CD4-positive, CD25-positive, alpha-beta regulatory T cell (primary cell): ENCODE data around the gene SETD5. TPM values are rescaled to one million over a fixed set of nuclear protein-coding genes. Genes with fewer than 3 reads are reported as not detected.
A peak's percentile ranks its signal among the peaks of the same experiment; 100 is the strongest.

Experiments
- ATAC-seq, 2 donors: fragments of 150-1000 bp; cut with Tn5 transposase; one replicate each; pipeline ENCODE4 v1.10.0; 2021; ENCODE audit warnings: low read depth in 2 of 2, moderate number of reproducible peaks in 2 of 2, moderate library complexity in 1 of 2
- DNase-seq, 3 donors: peaks; one replicate each; pipeline versions ENCODE4 v3.0.0 to v3.0.0-alpha.2; 2012 to 2022; ENCODE audit warnings: mixed read lengths in 1 of 3
- H3K27ac ChIP-seq: one replicate; pipeline ENCODE4 v1.7.0; 2013; ENCODE audit warnings: mild to moderate bottlenecking, low read length; ENCODE audit not compliant: insufficient read depth, poor library complexity, severe bottlenecking
- H3K27me3 ChIP-seq: one replicate; pipeline ENCODE4 v1.7.0; 2013; ENCODE audit warnings: low read length; ENCODE audit not compliant: control insufficient read depth, insufficient read depth
- H3K36me3 ChIP-seq: one replicate; pipeline ENCODE4 v1.7.0; 2013; ENCODE audit warnings: mild to moderate bottlenecking, low read length, moderate library complexity; ENCODE audit not compliant: control insufficient read depth, insufficient read depth
- H3K4me1 ChIP-seq: 2 replicates; pipeline ENCODE4 v1.7.0; 2013; ENCODE audit warnings: mild to moderate bottlenecking, low read length; ENCODE audit not compliant: insufficient read depth, control insufficient read depth, poor library complexity, severe bottlenecking
- H3K4me3 ChIP-seq: one replicate; pipeline ENCODE4 v1.7.0; 2013; ENCODE audit warnings: low read depth, mild to moderate bottlenecking, low read length, moderate library complexity
- H3K9me3 ChIP-seq, 2 experiments: 1 replicate in 1 of 2; 2 replicates in 1 of 2; pipeline ENCODE4 v1.7.0; 2013; ENCODE audit warnings: low read length in 2 of 2, mild to moderate bottlenecking in 1 of 2, moderate library complexity in 1 of 2; ENCODE audit not compliant: control insufficient read depth in 2 of 2
- H3K27ac Mint-ChIP-seq, 3 donors: one replicate each; pipeline ENCODE4 v1.8.0; 2020 to 2022; ENCODE audit warnings: mild to moderate bottlenecking in 3 of 3, mixed read lengths in 3 of 3, moderate library complexity in 2 of 3
- H3K27me3 Mint-ChIP-seq: one replicate; pipeline ENCODE4 v1.8.0; 2022; ENCODE audit warnings: mild to moderate bottlenecking, mixed read lengths
- H3K36me3 Mint-ChIP-seq: one replicate; pipeline ENCODE4 v1.8.0; 2020; ENCODE audit warnings: mixed read lengths
- H3K4me1 Mint-ChIP-seq, 4 donors: one replicate each; pipeline ENCODE4 v1.8.0; 2020 to 2022; ENCODE audit warnings: mixed read lengths in 4 of 4, mild to moderate bottlenecking in 1 of 4
- H3K4me3 Mint-ChIP-seq, 4 donors: one replicate each; pipeline ENCODE4 v1.8.0; 2020 to 2022; ENCODE audit warnings: mild to moderate bottlenecking in 4 of 4, mixed read lengths in 4 of 4, moderate library complexity in 3 of 4
- H3K9me3 Mint-ChIP-seq, 7 donors: one replicate each; pipeline ENCODE4 v1.8.0; 2020 to 2022; ENCODE audit warnings: mixed read lengths in 7 of 7, mild to moderate bottlenecking in 3 of 7, moderate library complexity in 2 of 7
- polyA plus RNA-seq, 4 donors: library from polyadenylated mRNA; unstranded; fragments of 300-500 nt; fragmentation: Illumina TruSeq; gene quantifications; one replicate each; pipeline ENCODE4 v1.2.3, GENCODE V29; 2021
- total RNA-seq: library from RNA; stranded (reverse); gene quantifications from one replicate; pipeline ENCODE4 v1.2.3, GENCODE V29; 2022

The SETD5 gene
- total and polyA plus RNA-seq, 5 donors from 2014 or later = 17.7 to 120 (median 26.2) TPM

DNA sequence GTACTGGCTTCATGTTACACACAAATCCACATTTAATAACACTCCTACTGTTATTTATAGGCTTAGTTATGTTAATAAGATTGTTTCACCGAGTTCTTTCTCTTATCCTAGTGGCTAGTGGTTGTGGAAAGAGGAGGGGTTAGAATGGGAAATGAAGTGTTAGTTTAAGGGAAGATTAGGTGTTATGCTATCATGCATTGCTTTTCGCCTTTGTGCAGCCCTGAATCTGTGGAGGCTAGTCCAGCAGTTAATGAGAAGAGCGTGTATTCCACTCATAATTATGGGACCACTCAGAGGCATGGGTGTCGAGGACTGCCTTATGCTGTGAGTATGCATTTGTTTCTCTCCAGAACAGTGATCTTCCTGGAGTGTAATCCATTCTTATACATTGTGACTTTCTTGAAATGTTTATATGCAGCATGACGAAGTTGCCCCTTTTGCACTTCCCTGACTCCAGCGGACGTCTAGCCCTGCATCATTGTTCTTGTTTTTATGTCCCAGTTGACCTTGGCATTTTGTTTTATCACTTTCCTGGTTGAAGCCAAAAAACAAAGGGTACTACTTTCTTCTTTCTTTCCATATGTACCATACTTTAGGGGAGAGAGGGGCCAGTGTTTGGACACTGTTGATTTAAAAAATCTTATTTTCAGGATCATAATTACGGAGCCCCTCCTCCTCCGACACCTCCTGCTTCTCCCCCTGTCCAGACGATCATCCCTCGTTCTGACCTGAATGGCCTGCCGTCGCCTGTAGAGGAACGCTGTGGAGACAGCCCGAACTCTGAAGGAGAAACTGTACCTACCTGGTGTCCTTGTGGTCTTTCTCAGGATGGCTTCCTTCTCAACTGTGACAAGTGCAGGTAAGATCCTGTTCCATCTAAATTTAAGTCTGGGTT lies 36.5 kb downstream of the SETD5 start:
- Histone ChIP-seq H3K4me3 (no peak overlapping the region), H3K36me3 (peaks cover 97% of the 10 kb centered on the region), H3K27ac (no peak overlapping the region), H3K4me1 (no peaks in the 10 kb centered on the region), H3K9me3 (no peaks in the 10 kb centered on the region), H3K27me3 (no peaks in the 10 kb centered on the region)
- H3K27me3 Mint-ChIP-seq = no peaks in the 10 kb centered on the region
- peaks cover 53% of the 10 kb centered on the region for H3K36me3 Mint-ChIP-seq
- peaks cover 5 to 14% (median 10%) of the 10 kb centered on the region in 4 donors for H3K4me1 Mint-ChIP-seq
- no peaks in the 10 kb centered on the region for H3K9me3 Mint-ChIP-seq
- DNase-seq = no peak
- ATAC-seq = no peak
- peak overlapping the region in 2 of 3 donors; percentile 62 to 75 for H3K27ac Mint-ChIP-seq
- H3K4me3 Mint-ChIP-seq = no peak overlapping the region

DNA sequence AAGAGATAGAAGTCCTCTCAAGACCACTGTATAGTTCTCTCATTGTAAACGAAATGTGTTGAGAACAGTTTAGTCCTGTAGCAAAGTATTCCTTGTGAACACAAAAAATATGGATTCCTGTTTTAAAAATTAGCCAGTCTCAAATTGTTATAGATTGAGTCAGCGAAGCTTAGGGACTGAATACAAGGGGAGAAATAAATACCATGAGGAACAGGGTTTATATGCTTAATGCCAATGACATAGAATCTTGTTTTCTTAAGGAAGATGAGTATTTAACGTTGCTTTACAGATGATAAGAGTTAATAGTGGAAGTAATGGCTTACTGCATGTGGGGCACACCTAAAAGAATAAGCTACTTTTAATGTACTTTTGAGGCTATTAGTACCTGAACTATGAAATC lies 37.9 kb downstream of the SETD5 start:
- Histone ChIP-seq H3K27ac (no peak overlapping the region), H3K27me3 (no peaks in the 10 kb centered on the region), H3K4me3 (no peak overlapping the region), H3K9me3 (no peaks in the 10 kb centered on the region), H3K4me1 (no peaks in the 10 kb centered on the region), H3K36me3 (peaks cover 96% of the 10 kb centered on the region)
- peaks cover 3 to 12% (median 8%) of the 10 kb centered on the region in 4 donors for H3K4me1 Mint-ChIP-seq
- ATAC-seq (no peak), DNase-seq (no peak)
- H3K27ac Mint-ChIP-seq = peak overlapping the region; percentile 56 to 80 (median 61)
- peaks cover 45% of the 10 kb centered on the region for H3K36me3 Mint-ChIP-seq
- no peaks in the 10 kb centered on the region for H3K27me3 Mint-ChIP-seq
- H3K4me3 Mint-ChIP-seq = no peak overlapping the region
- no peaks in the 10 kb centered on the region for H3K9me3 Mint-ChIP-seq

DNA sequence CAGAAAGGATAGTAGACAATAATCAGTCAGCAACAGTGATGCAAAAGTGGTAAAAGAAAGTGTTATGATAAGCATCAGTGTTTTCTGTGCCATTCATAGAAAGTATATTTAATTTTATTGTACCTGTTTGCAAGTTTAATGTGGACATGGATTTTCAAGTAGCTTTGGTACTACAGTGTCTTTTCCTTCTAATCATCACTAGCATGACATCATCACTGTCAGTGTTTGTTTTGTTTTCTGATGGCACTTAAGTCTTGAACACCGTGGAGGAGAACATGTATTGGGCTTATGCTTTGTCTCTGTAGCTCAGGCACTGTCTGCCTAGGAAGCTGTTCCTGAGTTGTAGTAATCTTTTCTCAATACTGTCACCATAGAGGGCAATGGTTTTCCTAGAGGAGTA lies 41.9 kb downstream of the SETD5 start:
- Mint-ChIP-seq H3K36me3 (peaks cover 47% of the 10 kb centered on the region), H3K27me3 (no peaks in the 10 kb centered on the region), H3K4me1 (peaks cover 2 to 12% (median 6%) of the 10 kb centered on the region in 4 donors), H3K27ac (peak overlapping the region in 1 of 3 donors; percentile 11), H3K9me3 (no peaks in the 10 kb centered on the region), H3K4me3 (no peak overlapping the region)
- Histone ChIP-seq H3K27ac (no peak overlapping the region), H3K27me3 (no peaks in the 10 kb centered on the region), H3K36me3 (peaks cover 96% of the 10 kb centered on the region), H3K9me3 (no peaks in the 10 kb centered on the region), H3K4me3 (no peak overlapping the region), H3K4me1 (no peaks in the 10 kb centered on the region)
- no peak for ATAC-seq
- DNase-seq = no peak

DNA sequence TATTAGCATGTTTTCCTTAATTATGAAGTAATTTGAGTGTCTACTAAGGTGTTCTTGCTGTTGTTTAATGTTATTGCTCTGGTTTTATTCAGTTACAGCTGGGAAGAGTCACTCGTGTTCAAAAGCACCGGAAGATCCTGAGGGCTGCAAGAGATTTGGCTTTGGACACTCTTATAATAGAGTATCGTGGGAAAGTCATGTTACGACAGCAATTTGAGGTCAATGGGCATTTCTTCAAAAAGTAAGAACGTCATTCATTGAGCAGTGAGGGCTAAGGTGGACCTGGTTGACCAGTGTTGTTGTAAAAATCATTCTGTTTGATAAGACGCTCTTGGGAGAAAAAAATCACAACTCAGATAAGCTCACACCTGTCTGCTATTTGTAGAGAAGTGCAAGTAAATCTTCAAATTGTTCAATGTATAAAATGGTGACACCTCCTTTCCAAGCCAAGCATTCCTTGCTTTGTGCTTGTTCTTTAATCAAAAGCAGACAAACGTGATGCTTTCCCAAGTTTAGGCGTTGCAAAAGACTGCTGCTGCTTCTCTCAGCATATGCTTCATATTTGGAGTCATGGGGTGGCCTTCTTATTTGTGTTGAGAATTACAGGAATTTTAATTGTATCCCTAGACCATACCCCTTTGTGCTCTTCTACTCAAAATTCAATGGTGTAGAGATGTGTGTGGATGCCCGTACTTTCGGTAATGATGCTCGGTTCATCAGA lies 44.2 kb downstream of the SETD5 start:
- Histone ChIP-seq H3K4me1 (no peaks in the 10 kb centered on the region), H3K36me3 (peaks cover 92% of the 10 kb centered on the region), H3K27me3 (no peaks in the 10 kb centered on the region), H3K4me3 (no peak overlapping the region), H3K9me3 (no peaks in the 10 kb centered on the region), H3K27ac (no peak overlapping the region)
- peaks cover 40% of the 10 kb centered on the region for H3K36me3 Mint-ChIP-seq
- H3K9me3 Mint-ChIP-seq = no peaks in the 10 kb centered on the region
- peaks cover 0 to 5% (median 4%) of the 10 kb centered on the region in 4 donors for H3K4me1 Mint-ChIP-seq
- DNase-seq (no peak), ATAC-seq (no peak)
- no peak overlapping the region for H3K4me3 Mint-ChIP-seq
- peak overlapping the region in 1 of 3 donors; percentile 64 for H3K27ac Mint-ChIP-seq
- no peaks in the 10 kb centered on the region for H3K27me3 Mint-ChIP-seq

DNA sequence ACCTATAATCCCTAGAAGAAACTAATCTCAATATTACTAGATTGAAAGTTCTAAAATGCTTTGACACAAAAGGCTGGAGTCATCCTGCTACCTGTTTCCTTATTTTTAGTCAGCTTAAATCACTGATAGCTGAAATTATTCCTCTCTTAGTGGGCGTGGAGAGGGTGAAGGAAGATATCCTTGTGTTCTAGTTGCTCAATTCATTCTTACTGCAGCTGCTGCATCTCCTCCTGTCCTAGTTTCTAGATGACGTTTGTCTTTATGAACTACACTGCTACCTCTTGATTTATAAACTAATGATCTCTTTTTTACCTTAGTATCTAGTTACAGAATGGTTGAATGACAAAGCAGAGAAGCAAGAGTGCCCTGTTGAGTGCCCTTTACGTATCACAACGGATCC lies 50.7 kb downstream of the SETD5 start:
- H3K4me3 ChIP-seq = no peak overlapping the region
- DNase-seq = no peak
- Mint-ChIP-seq H3K4me3 (no peak overlapping the region), H3K27ac (peak overlapping the region in 1 of 3 donors; percentile 62), H3K9me3 (no peaks in the 10 kb centered on the region), H3K36me3 (peaks cover 49% of the 10 kb centered on the region), H3K4me1 (peaks cover 15 to 30% (median 20%) of the 10 kb centered on the region in 4 donors), H3K27me3 (no peaks in the 10 kb centered on the region)
- no peak for ATAC-seq
- H3K36me3 ChIP-seq = peaks cover 79% of the 10 kb centered on the region
- no peak overlapping the region for H3K27ac ChIP-seq
- H3K27me3 ChIP-seq = no peaks in the 10 kb centered on the region
- H3K4me1 ChIP-seq = peaks cover 11% of the 10 kb centered on the region
- H3K9me3 ChIP-seq = no peaks in the 10 kb centered on the region

DNA sequence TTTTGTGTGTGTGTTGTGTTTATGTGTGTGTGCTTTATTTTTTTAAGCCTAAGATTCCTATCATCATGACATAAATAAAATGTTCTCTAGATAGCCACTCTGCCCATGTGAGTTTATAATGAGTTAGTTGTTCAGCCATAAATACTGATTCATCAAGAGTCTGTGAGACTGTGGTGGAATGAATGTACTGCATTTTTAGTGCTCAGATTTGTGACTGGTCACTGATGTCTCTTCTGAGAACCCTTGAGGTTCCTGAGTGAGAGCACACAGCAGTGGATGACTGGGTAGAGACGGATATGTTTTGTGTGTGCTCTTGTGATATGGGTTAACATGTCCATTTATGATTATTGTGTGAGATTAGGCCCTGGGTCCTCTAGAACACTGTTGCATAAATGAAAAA lies 51.2 kb downstream of the SETD5 start:
- no peak overlapping the region for H3K27ac ChIP-seq
- Mint-ChIP-seq H3K27ac (peak overlapping the region in 2 of 3 donors; percentile 57 to 62), H3K36me3 (peaks cover 50% of the 10 kb centered on the region), H3K27me3 (no peaks in the 10 kb centered on the region), H3K9me3 (no peaks in the 10 kb centered on the region), H3K4me1 (peaks cover 19 to 31% (median 23%) of the 10 kb centered on the region in 4 donors), H3K4me3 (no peak overlapping the region)
- no peak overlapping the region for H3K4me3 ChIP-seq
- no peaks in the 10 kb centered on the region for H3K9me3 ChIP-seq
- ATAC-seq = no peak
- no peaks in the 10 kb centered on the region for H3K27me3 ChIP-seq
- peaks cover 11% of the 10 kb centered on the region for H3K4me1 ChIP-seq
- peaks cover 79% of the 10 kb centered on the region for H3K36me3 ChIP-seq
- DNase-seq = no peak

DNA sequence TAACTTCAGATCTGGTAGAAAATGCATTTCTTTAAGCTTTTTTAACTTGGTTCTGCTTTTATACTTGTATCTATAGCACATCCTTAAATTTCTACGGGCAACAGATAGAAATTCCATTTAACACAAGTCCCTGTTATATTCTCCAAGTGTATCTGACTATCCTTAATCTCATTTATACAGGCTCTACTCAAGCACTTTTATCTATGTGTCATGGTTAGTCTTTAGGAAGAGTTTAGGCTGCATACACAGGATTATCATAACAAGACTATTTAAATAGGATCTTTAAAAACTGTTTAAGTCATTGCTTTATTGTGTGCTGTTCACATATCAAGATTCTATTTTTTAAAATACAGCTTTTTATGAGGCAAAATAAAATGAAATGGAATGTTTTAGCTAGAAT lies 52.7 kb downstream of the SETD5 start:
- Mint-ChIP-seq H3K36me3 (peaks cover 48% of the 10 kb centered on the region), H3K27me3 (no peaks in the 10 kb centered on the region), H3K27ac (peak overlapping the region in 2 of 3 donors; percentile 47 to 53), H3K4me1 (peaks cover 19 to 31% (median 22%) of the 10 kb centered on the region in 4 donors), H3K4me3 (no peak overlapping the region), H3K9me3 (no peaks in the 10 kb centered on the region)
- Histone ChIP-seq H3K4me3 (no peak overlapping the region), H3K27me3 (no peaks in the 10 kb centered on the region), H3K4me1 (peaks cover 11% of the 10 kb centered on the region), H3K9me3 (no peaks in the 10 kb centered on the region), H3K36me3 (peaks cover 73% of the 10 kb centered on the region), H3K27ac (peak overlapping the region; percentile 76)
- DNase-seq (no peak), ATAC-seq (no peak)
